Measurements from ENCODE around the gene SLC25A30.
A peak's percentile ranks its signal among the peaks of the same experiment; 100 is the strongest.
"Not testable (repeated sequence)": the region's sequence is repeated elsewhere in the genome, so short reads cannot be mapped to it uniquely, and the experiment has no call there.

SLC25A30 gene

DNA sequence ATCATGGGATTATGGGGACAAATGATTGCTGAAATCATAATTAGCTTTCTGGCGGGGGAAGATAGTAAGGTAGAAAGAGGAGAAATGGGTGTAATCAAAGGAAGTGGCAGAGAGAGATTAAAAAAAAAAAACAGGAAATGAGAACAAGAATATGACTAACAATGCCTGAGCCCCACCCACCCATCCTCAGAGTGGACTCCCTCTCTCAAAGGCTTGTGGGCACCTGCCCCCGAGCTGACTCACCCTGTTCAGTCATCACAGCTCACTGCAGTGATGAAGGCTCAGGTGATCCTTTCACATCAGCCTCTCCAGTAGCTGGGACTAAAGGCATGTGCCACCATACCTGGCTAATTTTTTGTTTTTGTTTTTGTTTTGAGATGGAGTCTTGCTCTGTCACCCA, 50.8 kb downstream of the SLC25A30 start:
- DNase-seq (ENCODE audit: low read depth in 2 of 2): peak; percentile 87 to 89

DNA sequence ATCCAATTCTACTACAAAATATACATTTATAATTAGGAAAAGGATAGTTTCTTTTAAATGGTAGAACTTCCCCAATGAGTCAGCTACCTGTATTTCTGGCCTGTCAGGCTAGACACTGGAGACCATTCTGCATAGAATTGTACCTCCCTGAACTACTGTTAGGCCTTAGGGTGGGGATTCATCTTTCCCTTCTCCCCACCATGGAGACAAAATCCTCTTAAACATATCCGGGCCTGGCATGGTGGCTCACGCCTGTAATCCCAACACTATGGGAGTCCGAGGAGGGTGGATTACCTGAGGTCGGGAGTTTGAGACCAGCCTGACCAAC, 52.7 kb downstream of the SLC25A30 start:
- DNase-seq (ENCODE audit: low read depth in 2 of 2): no peak

DNA sequence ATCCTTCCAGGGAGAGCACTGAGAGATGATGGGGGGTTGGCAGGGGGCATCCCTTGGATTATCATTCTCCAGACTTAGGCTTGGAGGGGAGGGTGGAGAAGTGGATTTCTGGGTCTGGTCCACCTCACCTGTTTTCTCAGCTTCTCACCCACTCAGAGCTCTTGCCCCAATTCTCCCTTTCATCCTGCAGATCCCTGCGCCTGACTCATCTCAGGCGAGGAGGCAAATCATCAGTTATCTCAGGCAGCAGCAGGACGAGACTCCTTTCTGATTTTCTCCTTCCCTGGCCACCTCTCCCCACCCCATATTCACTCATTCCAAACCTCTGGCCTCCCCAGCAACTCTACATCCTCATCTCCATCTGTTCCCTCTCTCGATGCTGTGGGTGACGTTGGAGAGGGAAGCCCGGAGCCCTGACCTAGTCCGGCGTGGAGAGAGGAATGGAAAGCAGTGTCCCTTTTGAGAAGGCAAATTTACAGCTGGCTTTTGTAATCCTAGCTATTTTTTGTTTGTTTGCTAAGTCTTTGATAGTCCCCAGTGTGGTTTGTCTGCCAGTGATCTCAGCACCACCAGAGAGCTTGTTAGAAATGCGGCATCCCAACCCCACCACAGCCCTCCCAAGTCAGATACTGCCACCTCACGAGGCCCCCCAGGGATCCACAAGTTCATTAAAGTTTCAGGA, 53.2 kb downstream of the SLC25A30 start:
- DNase-seq (ENCODE audit: low read depth in 2 of 2): no peak

DNA sequence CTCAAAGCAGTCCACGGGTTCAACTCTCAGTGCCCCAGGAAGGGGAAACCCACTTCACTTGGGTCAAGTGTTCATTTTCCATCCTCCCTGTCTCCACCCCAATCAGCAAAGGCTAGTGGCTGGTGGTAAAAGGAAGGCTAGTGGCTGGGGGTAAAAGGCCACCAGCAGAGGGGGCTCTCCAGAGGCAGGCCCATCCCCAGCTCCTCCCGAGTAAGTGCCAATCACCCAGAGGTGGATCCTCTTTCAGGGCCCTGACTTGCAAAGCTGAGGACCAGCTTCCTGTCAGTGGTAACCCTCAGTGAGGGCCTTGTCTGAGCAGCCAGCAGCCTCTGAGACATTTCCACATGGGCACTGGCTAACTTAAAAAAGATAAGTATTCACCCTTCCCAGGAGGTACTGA, 55.2 kb downstream of the SLC25A30 start:
- no peak for DNase-seq (ENCODE audit: low read depth in 2 of 2)

DNA sequence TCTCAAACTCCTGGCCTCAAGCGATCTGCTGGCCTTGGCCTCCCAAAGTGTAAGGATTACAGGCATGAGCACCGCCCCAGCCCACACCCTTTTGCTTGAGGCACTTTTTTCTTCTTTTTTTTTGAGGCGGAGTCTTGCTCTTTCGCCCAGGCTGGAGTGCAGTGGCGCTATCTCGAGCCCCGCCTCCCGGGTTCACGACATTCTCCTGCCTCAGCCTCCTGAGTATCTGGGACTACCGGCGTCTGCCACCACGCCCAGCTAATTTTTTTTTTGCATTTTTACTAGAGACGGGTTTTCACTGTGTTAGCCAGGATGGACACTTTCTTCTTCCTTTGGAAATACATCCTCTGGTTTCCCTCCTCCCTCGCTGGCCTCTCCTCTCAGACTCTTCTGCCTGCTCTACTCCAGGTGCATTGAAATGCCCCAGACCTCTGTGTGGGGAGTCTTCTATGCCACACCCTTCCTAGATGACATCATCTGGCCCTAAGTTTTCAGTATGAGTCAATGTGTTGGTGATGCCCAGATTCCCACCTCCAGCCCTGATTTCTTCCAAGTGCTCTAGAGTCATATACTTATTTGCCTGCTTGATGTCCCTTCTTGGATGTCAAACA, 56.5 kb downstream of the SLC25A30 start:
- DNase-seq (ENCODE audit: low read depth in 2 of 2): no peak

DNA sequence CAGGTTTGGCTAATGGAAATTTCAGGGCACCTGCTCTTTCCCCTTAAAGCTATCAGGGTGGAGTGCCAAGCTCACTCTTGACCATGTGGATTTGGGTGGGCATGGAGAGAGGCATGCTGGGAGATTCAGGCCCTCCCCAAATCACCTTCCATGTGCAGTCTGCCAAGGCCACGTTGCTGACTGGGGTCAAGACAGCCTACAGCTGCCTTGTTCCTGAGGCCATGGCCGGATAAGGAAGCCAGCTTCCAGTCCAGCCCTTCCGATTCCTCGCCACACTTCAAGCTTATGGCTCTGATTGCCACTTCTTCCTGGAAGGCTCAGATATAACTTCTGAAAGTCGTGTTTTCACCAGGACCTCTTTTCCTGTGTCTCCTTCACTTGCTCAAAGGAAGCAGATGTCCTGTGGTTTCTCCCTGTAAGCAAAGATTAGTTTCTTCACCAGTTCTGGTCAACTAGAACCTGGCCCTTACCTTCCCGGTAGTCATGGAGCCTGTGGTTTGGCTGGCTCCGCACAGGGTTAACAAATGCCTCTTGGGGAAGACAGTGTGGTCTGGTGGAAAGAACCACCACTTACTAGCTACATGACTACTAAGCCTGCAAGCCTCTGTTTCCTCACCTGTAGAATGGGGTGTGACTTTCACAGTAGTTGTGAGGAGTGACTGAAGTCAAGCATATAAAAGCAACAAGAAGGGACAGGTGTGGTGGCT, 61.1 kb downstream of the SLC25A30 start:
- DNase-seq (ENCODE audit: low read depth in 2 of 2): no peak

DNA sequence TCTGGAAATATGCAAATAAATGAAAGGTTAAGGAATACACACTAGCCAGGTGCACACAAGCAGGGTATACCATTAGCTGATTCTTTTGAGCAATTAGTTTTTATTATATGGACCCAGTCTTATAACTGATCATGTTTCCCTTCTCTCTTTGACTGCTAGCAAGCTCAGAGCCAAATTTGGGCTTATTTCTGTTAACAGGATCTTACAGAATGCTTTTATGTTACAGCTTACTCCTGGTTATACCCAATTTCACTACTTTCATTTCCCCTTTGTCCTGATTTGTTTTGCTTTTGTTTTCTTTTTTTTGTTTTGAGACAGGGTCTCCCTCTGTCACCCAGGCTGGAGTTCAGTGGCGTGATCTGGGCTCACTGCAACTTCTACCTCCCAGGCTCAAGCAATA, 64.3 kb downstream of the SLC25A30 start:
- DNase-seq (ENCODE audit: low read depth in 2 of 2): no peak

DNA sequence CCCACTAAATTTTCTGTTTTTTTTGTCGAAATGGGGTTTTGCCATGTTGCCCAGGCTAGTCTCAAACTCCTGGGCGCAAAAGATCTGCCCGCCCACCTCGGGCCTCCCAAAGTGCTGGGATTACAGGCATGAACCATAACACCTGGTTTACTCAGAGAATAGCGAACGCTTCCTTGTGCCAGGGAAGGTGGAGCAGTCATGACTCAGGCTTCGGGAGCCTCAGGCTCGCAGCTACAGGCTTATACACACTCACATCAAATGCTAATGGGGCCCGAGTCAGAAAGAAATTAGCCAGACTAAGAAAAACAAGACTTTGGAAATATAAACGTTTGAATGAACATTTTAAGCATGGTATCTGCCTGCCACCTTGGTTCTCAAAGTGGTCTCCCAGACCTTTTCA, 66.1 kb downstream of the SLC25A30 start:
- no peak for DNase-seq (ENCODE audit: low read depth in 2 of 2)

DNA sequence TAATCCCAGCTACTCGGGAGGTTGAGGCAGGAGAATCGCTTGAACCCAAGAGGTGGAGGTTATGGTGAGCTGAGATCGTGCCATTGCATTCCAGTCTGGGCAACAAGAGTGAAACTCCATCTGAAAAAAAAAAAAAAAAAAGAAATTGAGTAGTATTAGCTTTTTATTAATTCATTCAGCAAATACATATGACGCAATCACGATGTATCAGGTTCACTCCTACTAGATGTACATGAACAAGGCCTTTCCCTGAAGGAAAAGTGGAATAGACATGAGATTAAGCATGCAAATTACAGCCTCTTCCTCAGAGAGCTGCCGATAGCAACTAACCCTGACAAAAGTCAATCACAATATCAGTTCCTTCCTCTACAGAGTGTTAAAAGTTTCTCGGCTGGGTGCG, 68.0 kb downstream of the SLC25A30 start:
- no peak for DNase-seq (ENCODE audit: low read depth in 2 of 2)

DNA sequence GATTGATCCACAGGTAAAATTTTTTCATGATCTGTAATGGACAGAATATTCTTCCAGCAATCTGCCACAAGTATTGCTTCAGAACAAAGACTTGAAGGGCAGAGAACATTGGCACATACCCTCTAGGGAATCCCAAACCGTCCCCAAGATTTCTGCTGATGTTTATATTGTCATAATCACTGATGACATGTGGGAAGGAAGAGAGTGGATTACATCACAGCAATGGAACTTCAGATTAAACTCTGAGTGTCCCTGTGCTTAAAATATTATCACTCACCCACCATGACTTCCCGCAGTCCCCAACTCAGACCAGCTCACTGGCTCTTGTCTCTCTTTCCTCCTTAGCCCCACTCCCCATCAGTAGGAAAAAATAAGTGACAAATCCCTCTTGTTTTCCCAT, 68.7 kb downstream of the SLC25A30 start:
- no peak for DNase-seq (ENCODE audit: low read depth in 2 of 2)

DNA sequence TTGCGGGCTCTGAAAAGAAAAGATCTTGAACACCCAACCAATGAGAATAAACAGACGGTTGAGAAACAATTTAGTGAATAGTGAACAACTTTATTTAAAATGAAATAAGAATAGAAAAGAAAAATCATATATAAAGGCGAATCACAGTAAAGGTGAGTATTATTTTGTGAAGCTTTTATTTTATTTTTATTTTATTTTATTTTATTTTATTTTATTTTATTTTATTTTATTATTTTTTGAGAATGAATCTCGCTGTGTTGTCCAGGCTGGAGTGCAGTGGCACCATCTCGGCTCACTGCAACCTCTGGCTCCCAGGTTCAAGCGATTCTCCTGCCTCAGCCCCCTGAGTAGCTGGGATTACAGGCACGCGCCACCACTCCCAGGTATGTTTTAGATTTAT, 74.1 kb downstream of the SLC25A30 start:
- not testable (repeated sequence) for DNase-seq (ENCODE audit: low read depth in 2 of 2)
